ENCODE data around the gene MID1. TPM values are rescaled to one million over a fixed set of nuclear protein-coding genes. Genes with fewer than 3 reads are reported as not detected.
"Not testable (repeated sequence)": the region's sequence is repeated elsewhere in the genome, so short reads cannot be mapped to it uniquely, and the experiment has no call there.

Gene MID1
- total RNA-seq, 2 experiments from 2014 or later = 0.61 to 1.1 TPM

GRCh38 chrX:10602646-10603045, 17.7 kb downstream of the MID1 start:
- Mint-ChIP-seq H3K9me3 (no peaks in the 10 kb centered on the region), H3K4me3 (no peak overlapping the region), H3K27ac (no peak overlapping the region), H3K4me1 (ENCODE audit: low read depth) (no peaks in the 10 kb centered on the region), H3K36me3 (ENCODE audit: low read depth) (no peaks in the 10 kb centered on the region), H3K27me3 (no peaks in the 10 kb centered on the region)
- DNase-seq (no peak), ATAC-seq (no peak)
- CTCF ChIA-PET = no interaction called here
- intact Hi-C loops (cut with micrococcal nuclease) = no loop called here
- no peak for TF ChIP-seq CTCF (IDR thresholded peaks at IDR 0.05)
- POLR2A ChIA-PET = interaction anchor here (0.7 kb wide), 1 partner anchor 69 kb away, joined by 3 read pairs; no protein-coding TSS in a partner anchor

GRCh38 chrX:10600479-10600878, 19.9 kb downstream of the MID1 start:
- H3K9me3 Mint-ChIP-seq = no peaks in the 10 kb centered on the region
- POLR2A ChIA-PET = no interaction called here
- no peak overlapping the region for H3K27ac Mint-ChIP-seq
- no peak overlapping the region for H3K4me3 Mint-ChIP-seq
- ATAC-seq (no peak), DNase-seq (no peak)
- CTCF ChIA-PET = interaction anchor here (0.9 kb wide), 1 partner anchor 410 kb away, joined by 3 read pairs; no protein-coding TSS in a partner anchor
- no peaks in the 10 kb centered on the region for H3K36me3 Mint-ChIP-seq (ENCODE audit: low read depth)
- no peak for TF ChIP-seq CTCF (IDR thresholded peaks at IDR 0.05)
- H3K4me1 Mint-ChIP-seq (ENCODE audit: low read depth) = no peaks in the 10 kb centered on the region
- intact Hi-C loops (cut with micrococcal nuclease) = no loop called here
- no peaks in the 10 kb centered on the region for H3K27me3 Mint-ChIP-seq

- ChIA-PET POLR2A (no interaction called here), CTCF (interaction anchor here (0.8 to 1.3 kb wide), 2 partner anchors 20 to 409 kb away, joined by 3 to 6 read pairs; no protein-coding TSS in a partner anchor)
- DNase-seq (no peak), ATAC-seq (no peak)
- Mint-ChIP-seq H3K4me1 (ENCODE audit: low read depth) (no peaks in the 10 kb centered on the region), H3K36me3 (ENCODE audit: low read depth) (no peaks in the 10 kb centered on the region), H3K4me3 (no peak overlapping the region), H3K9me3 (no peaks in the 10 kb centered on the region), H3K27me3 (no peaks in the 10 kb centered on the region), H3K27ac (no peak overlapping the region)
- intact Hi-C loops (cut with micrococcal nuclease) = no loop called here
- no peak for TF ChIP-seq CTCF (IDR thresholded peaks at IDR 0.05)
Measured at GRCh38 chrX:10598540-10598939, 21.8 kb downstream of the MID1 start.

GRCh38 chrX:10597871-10598270, 22.5 kb downstream of the MID1 start:
- Mint-ChIP-seq H3K27ac (no peak overlapping the region), H3K27me3 (no peaks in the 10 kb centered on the region), H3K9me3 (no peaks in the 10 kb centered on the region), H3K36me3 (ENCODE audit: low read depth) (no peaks in the 10 kb centered on the region), H3K4me3 (no peak overlapping the region), H3K4me1 (ENCODE audit: low read depth) (no peaks in the 10 kb centered on the region)
- CTCF ChIA-PET = interaction anchor here (1.3 kb wide), 1 partner anchor 409 kb away, joined by 6 read pairs; no protein-coding TSS in a partner anchor
- POLR2A ChIA-PET = no interaction called here
- DNase-seq (peak; percentile 23), ATAC-seq (no peak)
- intact Hi-C loops (cut with micrococcal nuclease) = no loop called here
- no peak for TF ChIP-seq CTCF (IDR thresholded peaks at IDR 0.05)

GRCh38 chrX:10591363-10592335, 28.7 kb downstream of the MID1 start:
- intact Hi-C loops (cut with micrococcal nuclease) = no loop called here
- no peak for TF ChIP-seq CTCF (IDR thresholded peaks at IDR 0.05)
- ChIA-PET POLR2A (no interaction called here), CTCF (no interaction called here)
- Mint-ChIP-seq H3K27ac (no peak overlapping the region), H3K36me3 (ENCODE audit: low read depth) (no peaks in the 10 kb centered on the region), H3K4me3 (no peak overlapping the region), H3K4me1 (ENCODE audit: low read depth) (no peaks in the 10 kb centered on the region), H3K27me3 (no peaks in the 10 kb centered on the region), H3K9me3 (no peaks in the 10 kb centered on the region)
- no peak for ATAC-seq
- DNase-seq = no peak

GRCh38 chrX:10589787-10590186, 30.6 kb downstream of the MID1 start:
- H3K27me3 Mint-ChIP-seq; DNase-seq; H3K9me3 Mint-ChIP-seq; CTCF ChIA-PET; H3K27ac Mint-ChIP-seq; intact Hi-C loops (cut with micrococcal nuclease); H3K4me1 Mint-ChIP-seq (ENCODE audit: low read depth); POLR2A ChIA-PET; H3K4me3 Mint-ChIP-seq; H3K36me3 Mint-ChIP-seq (ENCODE audit: low read depth); ATAC-seq: not testable (repeated sequence)

Measured in activated CD8-positive, alpha-beta T cell treated with anti-CD3 and anti-CD28 coated beads for 36 hours (primary cell).